ENCODE measurements around the gene TEX19. TPM values are rescaled to one million over a fixed set of nuclear protein-coding genes. Genes with fewer than 3 reads are reported as not detected.
A peak's percentile ranks its signal among the peaks of the same experiment; 100 is the strongest.

Gene TEX19
- polyA plus RNA-seq, 3 donors from 2014 or later: not detected

GRCh38 chr17:82318169-82318498 is 40.9 kb upstream of the TEX19 start:
- Mint-ChIP-seq H3K4me3 (no peak overlapping the region), H3K36me3 (peaks cover 0 to 11% (median 3%) of the 10 kb centered on the region in 3 donors), H3K9me3 (no peaks in the 10 kb centered on the region), H3K4me1 (peaks cover 20 to 27% of the 10 kb centered on the region in 2 donors), H3K27ac (no peak overlapping the region), H3K27me3 (ENCODE audit: low read depth in 3 of 3) (peaks cover 5 to 26% (median 8%) of the 10 kb centered on the region in 3 donors)
- DNase-seq: no peak

- Mint-ChIP-seq H3K4me3 (no peak overlapping the region), H3K9me3 (no peaks in the 10 kb centered on the region), H3K4me1 (peaks cover 15 to 24% of the 10 kb centered on the region in 2 donors), H3K27ac (no peak overlapping the region), H3K36me3 (peaks cover 0 to 4% (median 0%) of the 10 kb centered on the region in 3 donors), H3K27me3 (ENCODE audit: low read depth in 3 of 3) (peaks cover 5 to 23% (median 8%) of the 10 kb centered on the region in 3 donors)
- DNase-seq: no peak
These were observed 40.1 kb upstream of the TEX19 start for GRCh38 chr17:82318772-82319606.

GRCh38 chr17:82319619-82320062 is 39.4 kb upstream of the TEX19 start:
- Mint-ChIP-seq H3K27me3 (ENCODE audit: low read depth in 3 of 3) (peaks cover 5 to 21% (median 8%) of the 10 kb centered on the region in 3 donors), H3K4me3 (no peak overlapping the region), H3K4me1 (peaks cover 15 to 24% of the 10 kb centered on the region in 2 donors), H3K9me3 (no peaks in the 10 kb centered on the region), H3K27ac (peak overlapping the region in 1 of 6 donors; percentile 10), H3K36me3 (peaks cover 0 to 3% (median 0%) of the 10 kb centered on the region in 3 donors)
- no peak for DNase-seq

GRCh38 chr17:82320140-82320840 is 38.8 kb upstream of the TEX19 start:
- H3K4me3 Mint-ChIP-seq: no peak overlapping the region
- H3K9me3 Mint-ChIP-seq: no peaks in the 10 kb centered on the region
- DNase-seq: no peak
- peaks cover 0 to under 1% (median 0%) of the 10 kb centered on the region in 3 donors for H3K36me3 Mint-ChIP-seq
- H3K27me3 Mint-ChIP-seq (ENCODE audit: low read depth in 3 of 3): peaks cover 5 to 23% (median 10%) of the 10 kb centered on the region in 3 donors
- peak overlapping the region in 2 of 6 donors; percentile 10 to 40 for H3K27ac Mint-ChIP-seq
- H3K4me1 Mint-ChIP-seq: peaks cover 12 to 21% of the 10 kb centered on the region in 2 donors

GRCh38 chr17:82320956-82321927 is 37.8 kb upstream of the TEX19 start:
- Mint-ChIP-seq H3K36me3 (no peaks in the 10 kb centered on the region), H3K4me1 (peaks cover 6 to 12% of the 10 kb centered on the region in 2 donors), H3K4me3 (peak overlapping the region in 4 of 5 donors; percentile 56 to 67 (median 65)), H3K27me3 (ENCODE audit: low read depth in 3 of 3) (peaks cover 0 to 14% (median 4%) of the 10 kb centered on the region in 3 donors), H3K27ac (peak overlapping the region in 5 of 6 donors; percentile 82 to 90 (median 88)), H3K9me3 (no peaks in the 10 kb centered on the region)
- DNase-seq: peak; percentile 69 to 72 (median 72)

- no peaks in the 10 kb centered on the region for H3K9me3 Mint-ChIP-seq
- H3K27me3 Mint-ChIP-seq (ENCODE audit: low read depth in 3 of 3): peaks cover 0 to 8% (median 4%) of the 10 kb centered on the region in 3 donors
- H3K4me1 Mint-ChIP-seq: peaks cover 5 to 6% of the 10 kb centered on the region in 2 donors
- DNase-seq: no peak
- H3K27ac Mint-ChIP-seq: no peak overlapping the region
- H3K4me3 Mint-ChIP-seq: no peak overlapping the region
- H3K36me3 Mint-ChIP-seq: no peaks in the 10 kb centered on the region
These were observed 37.0 kb upstream of the TEX19 start for GRCh38 chr17:82321947-82322466.

GRCh38 chr17:82322526-82323453 is 36.3 kb upstream of the TEX19 start:
- DNase-seq: no peak
- Mint-ChIP-seq H3K36me3 (no peaks in the 10 kb centered on the region), H3K27me3 (ENCODE audit: low read depth in 3 of 3) (peaks cover 0 to 4% (median 4%) of the 10 kb centered on the region in 3 donors), H3K4me1 (peaks cover 5 to 6% of the 10 kb centered on the region in 2 donors), H3K9me3 (no peaks in the 10 kb centered on the region), H3K27ac (no peak overlapping the region), H3K4me3 (no peak overlapping the region)

- H3K27ac Mint-ChIP-seq: no peak overlapping the region
- H3K36me3 Mint-ChIP-seq: no peaks in the 10 kb centered on the region
- H3K4me3 Mint-ChIP-seq: no peak overlapping the region
- DNase-seq: no peak
- no peaks in the 10 kb centered on the region for H3K9me3 Mint-ChIP-seq
- H3K4me1 Mint-ChIP-seq: peaks cover 5 to 6% of the 10 kb centered on the region in 2 donors
- H3K27me3 Mint-ChIP-seq (ENCODE audit: low read depth in 3 of 3): peaks cover 0 to 4% (median 4%) of the 10 kb centered on the region in 3 donors
These were observed 35.4 kb upstream of the TEX19 start for GRCh38 chr17:82323514-82324234.

- no peak for DNase-seq
- Mint-ChIP-seq H3K4me3 (no peak overlapping the region), H3K27me3 (ENCODE audit: low read depth in 3 of 3) (peaks cover 0 to 6% (median 4%) of the 10 kb centered on the region in 3 donors), H3K9me3 (no peaks in the 10 kb centered on the region), H3K4me1 (peaks cover 5 to 6% of the 10 kb centered on the region in 2 donors), H3K27ac (peak overlapping the region in 1 of 6 donors; percentile 61), H3K36me3 (no peaks in the 10 kb centered on the region)
These were observed 34.3 kb upstream of the TEX19 start for GRCh38 chr17:82324566-82325285.

GRCh38 chr17:82325286-82326180 is 33.5 kb upstream of the TEX19 start:
- DNase-seq: no peak
- Mint-ChIP-seq H3K27me3 (ENCODE audit: low read depth in 3 of 3) (peaks cover 0 to 6% (median 4%) of the 10 kb centered on the region in 3 donors), H3K9me3 (no peaks in the 10 kb centered on the region), H3K36me3 (no peaks in the 10 kb centered on the region), H3K27ac (no peak overlapping the region), H3K4me3 (no peak overlapping the region), H3K4me1 (peaks cover 5 to 6% of the 10 kb centered on the region in 2 donors)

Measured in immature natural killer cell (primary cell).